Mesothelial cell of epicardium (in vitro differentiated cells): ENCODE results near the gene CLASP1. TPM values are rescaled to one million over a fixed set of nuclear protein-coding genes. Genes with fewer than 3 reads are reported as not detected.
"Not testable (repeated sequence)": the region's sequence is repeated elsewhere in the genome, so short reads cannot be mapped to it uniquely, and the experiment has no call there.

Experiments used
- DNase-seq, 2 experiments: peaks; one replicate each; pipeline ENCODE4 v3.0.0; 2021; ENCODE audit warnings: low spot score in 2 of 2; ENCODE audit not compliant: unreplicated experiment in 2 of 2
- H3K27ac Mint-ChIP-seq: 2 replicates; pipeline ENCODE4 v1.8.0; 2021; ENCODE audit warnings: mixed read lengths
- H3K27me3 Mint-ChIP-seq: 2 replicates; pipeline ENCODE4 v1.8.0; 2021; ENCODE audit warnings: low read depth, mixed read lengths
- H3K36me3 Mint-ChIP-seq: 2 replicates; pipeline ENCODE4 v1.8.0; 2021; ENCODE audit warnings: mixed read lengths
- H3K4me1 Mint-ChIP-seq: 2 replicates; pipeline ENCODE4 v1.8.0; 2021; ENCODE audit warnings: mixed read lengths
- H3K4me3 Mint-ChIP-seq: 2 replicates; pipeline ENCODE4 v1.8.0; 2021; ENCODE audit warnings: mild to moderate bottlenecking, moderate library complexity, mixed read lengths
- H3K9me3 Mint-ChIP-seq: 2 replicates; pipeline ENCODE4 v1.8.0; 2021; ENCODE audit warnings: mixed read lengths
- CTCF ChIP-seq: fragments of 200-600 bp; sonication (generic); IDR thresholded peaks from one replicate; pipeline ENCODE4 v1.5.0; 2021; ENCODE audit warnings: antibody characterized with exemption; ENCODE audit not compliant: unreplicated experiment
- total RNA-seq: library from RNA; stranded (reverse); gene quantifications from 3 replicates; pipeline ENCODE4 v1.2.1, GENCODE V29; 2021

The CLASP1 gene
- total RNA-seq, 1 donor from 2014 or later: 99.8 TPM

- peaks cover 6% of the 10 kb centered on the region for H3K27me3 Mint-ChIP-seq
- TF ChIP-seq CTCF: no peak
- H3K4me1 Mint-ChIP-seq: no peaks in the 10 kb centered on the region
- H3K27ac Mint-ChIP-seq: no peak overlapping the region
- no peaks in the 10 kb centered on the region for H3K9me3 Mint-ChIP-seq
- H3K4me3 Mint-ChIP-seq: no peak overlapping the region
- H3K36me3 Mint-ChIP-seq: no peaks in the 10 kb centered on the region
- no peak for DNase-seq
Observed at GRCh38 chr2:121333231-121333630, 316.0 kb downstream of the CLASP1 start.

- not testable (repeated sequence) for H3K27me3 Mint-ChIP-seq, DNase-seq, H3K9me3 Mint-ChIP-seq, H3K4me1 Mint-ChIP-seq, H3K4me3 Mint-ChIP-seq, H3K27ac Mint-ChIP-seq, H3K36me3 Mint-ChIP-seq
Observed at GRCh38 chr2:121331324-121331723, 317.9 kb downstream of the CLASP1 start.

GRCh38 chr2:121330921-121331320 lies 318.3 kb downstream of the CLASP1 start:
- H3K27me3 Mint-ChIP-seq: peaks cover 8% of the 10 kb centered on the region
- peaks cover 3% of the 10 kb centered on the region for H3K9me3 Mint-ChIP-seq
- no peak for TF ChIP-seq CTCF
- H3K4me1 Mint-ChIP-seq: no peaks in the 10 kb centered on the region
- H3K4me3 Mint-ChIP-seq: no peak overlapping the region
- DNase-seq: no peak
- no peak overlapping the region for H3K27ac Mint-ChIP-seq
- H3K36me3 Mint-ChIP-seq: no peaks in the 10 kb centered on the region

GRCh38 chr2:121329786-121330185 lies 319.5 kb downstream of the CLASP1 start:
- no peak overlapping the region for H3K27ac Mint-ChIP-seq
- no peaks in the 10 kb centered on the region for H3K36me3 Mint-ChIP-seq
- H3K27me3 Mint-ChIP-seq: peaks cover 8% of the 10 kb centered on the region
- peaks cover 4% of the 10 kb centered on the region for H3K9me3 Mint-ChIP-seq
- no peak overlapping the region for H3K4me3 Mint-ChIP-seq
- H3K4me1 Mint-ChIP-seq: no peaks in the 10 kb centered on the region
- DNase-seq: no peak
- TF ChIP-seq CTCF: no peak

- peaks cover 4% of the 10 kb centered on the region for H3K9me3 Mint-ChIP-seq
- no peaks in the 10 kb centered on the region for H3K36me3 Mint-ChIP-seq
- peaks cover 11% of the 10 kb centered on the region for H3K27me3 Mint-ChIP-seq
- no peak for TF ChIP-seq CTCF
- no peak overlapping the region for H3K4me3 Mint-ChIP-seq
- H3K4me1 Mint-ChIP-seq: no peaks in the 10 kb centered on the region
- no peak for DNase-seq
- no peak overlapping the region for H3K27ac Mint-ChIP-seq
Observed at GRCh38 chr2:121326628-121327027, 322.6 kb downstream of the CLASP1 start.

- no peak for TF ChIP-seq CTCF
- H3K4me3 Mint-ChIP-seq: no peak overlapping the region
- DNase-seq: no peak
- H3K27me3 Mint-ChIP-seq: peaks cover 9% of the 10 kb centered on the region
- H3K9me3 Mint-ChIP-seq: peaks cover 4% of the 10 kb centered on the region
- H3K4me1 Mint-ChIP-seq: no peaks in the 10 kb centered on the region
- H3K27ac Mint-ChIP-seq: no peak overlapping the region
- no peaks in the 10 kb centered on the region for H3K36me3 Mint-ChIP-seq
Observed at GRCh38 chr2:121324601-121325000, 324.7 kb downstream of the CLASP1 start.
